D721Med (cell line): ENCODE measurements around the gene ARFGEF2.

Experiments
- DNase-seq: peaks from one replicate; pipeline ENCODE4 v3.0.0; 2011; ENCODE audit warnings: low spot score; ENCODE audit not compliant: insufficient read length
- FAIRE-seq: peaks from 2 replicates; lab custom pipeline; 2011; peaks lifted over from hg19 to GRCh38; lab: Jason Lieb, UNC
- TF ChIP-seq, protein P1 (sequence below): IDR thresholded peaks from 2 replicates; pipeline ENCODE4 v1.5.1; 2012; ENCODE audit warnings: mild to moderate bottlenecking, control low read depth; ENCODE audit not compliant: insufficient read depth; ENCODE audit errors: missing control alignments

ARFGEF2 gene

GRCh38 chr20:48921168-48921882, at the start of gene ARFGEF2:
ARFGEF2 (plus strand) TSS chr20:48921711; CDS start chr20:48921890, 179 bp downstream.
- FAIRE-seq: no peak
- TF ChIP-seq, protein P1, sequence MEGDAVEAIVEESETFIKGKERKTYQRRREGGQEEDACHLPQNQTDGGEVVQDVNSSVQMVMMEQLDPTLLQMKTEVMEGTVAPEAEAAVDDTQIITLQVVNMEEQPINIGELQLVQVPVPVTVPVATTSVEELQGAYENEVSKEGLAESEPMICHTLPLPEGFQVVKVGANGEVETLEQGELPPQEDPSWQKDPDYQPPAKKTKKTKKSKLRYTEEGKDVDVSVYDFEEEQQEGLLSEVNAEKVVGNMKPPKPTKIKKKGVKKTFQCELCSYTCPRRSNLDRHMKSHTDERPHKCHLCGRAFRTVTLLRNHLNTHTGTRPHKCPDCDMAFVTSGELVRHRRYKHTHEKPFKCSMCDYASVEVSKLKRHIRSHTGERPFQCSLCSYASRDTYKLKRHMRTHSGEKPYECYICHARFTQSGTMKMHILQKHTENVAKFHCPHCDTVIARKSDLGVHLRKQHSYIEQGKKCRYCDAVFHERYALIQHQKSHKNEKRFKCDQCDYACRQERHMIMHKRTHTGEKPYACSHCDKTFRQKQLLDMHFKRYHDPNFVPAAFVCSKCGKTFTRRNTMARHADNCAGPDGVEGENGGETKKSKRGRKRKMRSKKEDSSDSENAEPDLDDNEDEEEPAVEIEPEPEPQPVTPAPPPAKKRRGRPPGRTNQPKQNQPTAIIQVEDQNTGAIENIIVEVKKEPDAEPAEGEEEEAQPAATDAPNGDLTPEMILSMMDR: no peak
- peak; percentile 94 for DNase-seq

GRCh38 chr20:48875233-48875913, 46.1 kb upstream of the ARFGEF2 start:
- DNase-seq (no peak), FAIRE-seq (no peak)
- TF ChIP-seq, protein P1: no peak

GRCh38 chr20:48875914-48876240, 45.6 kb upstream of the ARFGEF2 start:
- FAIRE-seq (no peak), DNase-seq (no peak)
- TF ChIP-seq, protein P1: no peak

GRCh38 chr20:48877304-48877703, 44.2 kb upstream of the ARFGEF2 start:
- FAIRE-seq (no peak), DNase-seq (no peak)
- TF ChIP-seq, protein P1: no peak

GRCh38 chr20:48878534-48879248, 42.8 kb upstream of the ARFGEF2 start:
- FAIRE-seq (no peak), DNase-seq (no peak)
- TF ChIP-seq, protein P1: no peak

GRCh38 chr20:48879612-48880245, 41.8 kb upstream of the ARFGEF2 start:
- FAIRE-seq (no peak), DNase-seq (no peak)
- TF ChIP-seq, protein P1: no peak
